GM12873 (cell line): Measurements from ENCODE around the gene VWDE.

Experiments
- TF ChIP-seq, protein P1 (sequence below): IDR thresholded peaks from 2 replicates; pipeline ENCODE4 v1.5.1; 2012; ENCODE audit warnings: low read depth, mild to moderate bottlenecking, moderate library complexity, low read length, control low read depth; ENCODE audit not compliant: insufficient read depth; ENCODE audit errors: missing control alignments

Gene VWDE

DNA sequence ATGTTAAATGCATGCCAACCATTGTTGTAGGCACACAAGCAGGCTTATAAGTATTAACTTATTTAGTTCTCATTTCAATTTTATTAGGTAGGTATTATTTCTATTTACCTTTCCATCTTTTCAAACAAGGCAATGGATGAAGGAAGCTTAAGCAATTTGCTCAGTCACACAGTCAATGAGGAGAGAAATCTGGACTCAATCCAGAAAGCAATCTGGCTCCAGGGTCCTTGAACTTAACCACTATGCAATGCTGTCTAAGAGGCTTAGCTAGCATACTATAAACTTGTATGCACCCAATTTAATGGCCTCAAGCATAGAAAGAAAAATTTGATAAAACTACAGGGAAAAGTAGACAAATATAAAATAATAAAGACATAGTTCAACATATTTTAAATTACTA is 88.6 kb downstream of the VWDE start:
- TF ChIP-seq, protein P1, sequence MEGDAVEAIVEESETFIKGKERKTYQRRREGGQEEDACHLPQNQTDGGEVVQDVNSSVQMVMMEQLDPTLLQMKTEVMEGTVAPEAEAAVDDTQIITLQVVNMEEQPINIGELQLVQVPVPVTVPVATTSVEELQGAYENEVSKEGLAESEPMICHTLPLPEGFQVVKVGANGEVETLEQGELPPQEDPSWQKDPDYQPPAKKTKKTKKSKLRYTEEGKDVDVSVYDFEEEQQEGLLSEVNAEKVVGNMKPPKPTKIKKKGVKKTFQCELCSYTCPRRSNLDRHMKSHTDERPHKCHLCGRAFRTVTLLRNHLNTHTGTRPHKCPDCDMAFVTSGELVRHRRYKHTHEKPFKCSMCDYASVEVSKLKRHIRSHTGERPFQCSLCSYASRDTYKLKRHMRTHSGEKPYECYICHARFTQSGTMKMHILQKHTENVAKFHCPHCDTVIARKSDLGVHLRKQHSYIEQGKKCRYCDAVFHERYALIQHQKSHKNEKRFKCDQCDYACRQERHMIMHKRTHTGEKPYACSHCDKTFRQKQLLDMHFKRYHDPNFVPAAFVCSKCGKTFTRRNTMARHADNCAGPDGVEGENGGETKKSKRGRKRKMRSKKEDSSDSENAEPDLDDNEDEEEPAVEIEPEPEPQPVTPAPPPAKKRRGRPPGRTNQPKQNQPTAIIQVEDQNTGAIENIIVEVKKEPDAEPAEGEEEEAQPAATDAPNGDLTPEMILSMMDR, result no peak

DNA sequence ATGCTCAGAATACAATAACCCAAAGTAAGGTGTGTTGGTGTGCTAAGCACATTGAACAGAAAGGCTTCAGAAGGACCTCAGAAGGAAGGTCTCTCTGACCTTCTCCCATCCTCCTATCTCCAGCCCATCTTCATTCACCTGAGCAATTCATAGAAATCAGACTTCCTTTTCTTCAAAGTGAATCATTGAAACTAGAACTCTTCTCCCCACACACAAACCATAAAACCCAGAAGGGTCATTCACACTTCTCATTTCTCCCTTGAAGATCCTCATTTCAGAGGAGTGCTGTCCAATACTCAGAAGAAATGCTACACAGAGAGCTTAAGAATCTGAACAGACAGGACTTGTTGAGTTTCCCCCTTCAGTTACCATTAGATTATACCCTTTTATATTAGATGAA is 89.5 kb downstream of the VWDE start:
- TF ChIP-seq, protein P1, result no peak

DNA sequence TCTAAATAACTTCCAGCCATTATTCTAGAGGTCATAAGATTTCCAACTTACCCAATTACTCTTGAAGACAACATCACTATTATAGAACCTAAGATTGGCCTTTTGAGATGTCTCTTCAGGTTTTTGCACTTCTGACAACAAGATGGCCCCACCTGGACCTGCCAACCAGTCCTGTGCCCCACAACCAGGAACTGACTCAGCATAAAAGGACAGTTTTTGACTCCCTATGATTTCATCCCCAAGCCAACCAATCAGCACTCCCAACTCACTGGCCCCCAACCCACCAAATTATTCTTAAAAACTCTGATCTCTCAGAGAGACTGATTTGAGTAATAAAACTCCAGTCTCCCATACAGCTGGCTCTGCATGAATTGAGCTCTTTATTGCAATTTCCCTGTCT is 98.2 kb downstream of the VWDE start:
- TF ChIP-seq, protein P1, result no peak

DNA sequence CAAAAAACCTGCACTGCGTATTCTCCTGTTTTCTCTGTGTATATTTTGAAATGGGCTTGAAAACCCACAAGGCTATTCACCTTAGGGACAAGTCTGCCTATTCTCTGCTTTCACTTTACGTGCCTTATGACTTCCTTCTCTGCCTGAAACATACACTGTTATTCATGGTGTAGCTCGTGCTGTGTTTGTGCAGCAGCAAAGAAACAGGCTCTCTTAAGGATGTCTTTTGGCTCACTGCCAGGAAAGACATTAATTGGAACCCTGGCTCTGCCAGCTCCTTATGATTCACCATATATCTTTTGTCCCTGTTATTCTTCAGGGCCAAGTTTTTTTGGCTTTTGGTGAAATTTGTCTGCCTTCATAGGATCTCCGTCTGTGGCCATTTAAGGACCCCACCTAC is 100.2 kb downstream of the VWDE start:
- TF ChIP-seq, protein P1, result no peak

DNA sequence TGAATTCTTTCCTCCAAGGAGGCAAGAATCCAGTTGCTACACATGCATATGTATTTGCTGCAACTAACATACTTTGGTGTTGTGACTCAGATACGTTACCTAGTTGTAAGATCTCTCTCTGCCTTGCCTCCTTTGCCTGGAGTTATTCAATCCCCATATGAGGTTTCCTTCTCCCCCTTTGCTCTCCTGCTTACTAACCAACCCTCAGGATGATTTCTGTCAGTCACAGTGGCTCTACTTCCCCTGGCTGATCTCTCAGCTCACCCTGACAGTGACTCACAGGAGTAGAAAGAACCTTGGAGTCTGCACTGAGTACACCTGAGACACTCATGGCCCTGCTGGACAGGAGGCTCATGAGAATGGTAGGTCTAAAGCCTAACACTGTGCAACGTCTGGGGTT is 100.6 kb downstream of the VWDE start:
- TF ChIP-seq, protein P1, result no peak

DNA sequence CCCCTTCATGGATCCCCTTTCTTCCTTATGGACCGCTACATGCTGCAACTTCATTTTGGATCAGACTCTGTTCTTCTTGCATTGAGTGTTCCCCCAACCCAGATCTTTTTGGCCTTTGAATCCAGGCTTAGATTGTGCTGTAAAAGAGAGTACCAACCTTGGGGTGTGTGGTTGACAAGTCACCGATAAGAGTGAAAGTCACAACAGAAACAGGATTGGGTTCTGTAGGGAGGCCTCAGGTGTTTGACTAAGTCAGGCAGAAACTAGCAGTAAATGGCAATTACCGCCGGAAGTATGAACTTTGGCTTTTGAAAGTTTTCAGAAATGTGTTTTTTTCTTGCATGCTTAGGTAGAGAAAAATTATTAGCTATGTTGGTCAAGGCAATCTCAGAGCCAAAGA is 103.2 kb downstream of the VWDE start:
- TF ChIP-seq, protein P1, result no peak

DNA sequence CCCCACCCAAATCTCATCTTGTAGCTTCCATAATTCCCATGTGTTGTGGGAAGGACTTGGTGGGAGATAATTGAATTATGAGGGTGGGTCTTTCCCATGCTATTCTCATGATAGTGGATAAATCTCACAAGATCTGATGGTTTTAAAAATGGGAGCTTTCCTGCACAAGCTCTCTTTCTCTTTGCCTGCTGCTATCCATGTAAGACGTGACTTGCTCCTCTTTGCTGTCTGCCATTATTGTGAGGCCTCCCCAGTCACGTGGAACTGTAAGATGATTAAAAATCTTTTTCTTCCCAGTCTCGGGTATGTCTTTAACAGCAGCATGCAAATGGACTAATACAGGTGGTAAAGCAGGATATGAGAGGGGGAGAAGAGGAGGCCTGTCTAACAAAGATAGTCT is 104.3 kb downstream of the VWDE start:
- TF ChIP-seq, protein P1, result no peak

DNA sequence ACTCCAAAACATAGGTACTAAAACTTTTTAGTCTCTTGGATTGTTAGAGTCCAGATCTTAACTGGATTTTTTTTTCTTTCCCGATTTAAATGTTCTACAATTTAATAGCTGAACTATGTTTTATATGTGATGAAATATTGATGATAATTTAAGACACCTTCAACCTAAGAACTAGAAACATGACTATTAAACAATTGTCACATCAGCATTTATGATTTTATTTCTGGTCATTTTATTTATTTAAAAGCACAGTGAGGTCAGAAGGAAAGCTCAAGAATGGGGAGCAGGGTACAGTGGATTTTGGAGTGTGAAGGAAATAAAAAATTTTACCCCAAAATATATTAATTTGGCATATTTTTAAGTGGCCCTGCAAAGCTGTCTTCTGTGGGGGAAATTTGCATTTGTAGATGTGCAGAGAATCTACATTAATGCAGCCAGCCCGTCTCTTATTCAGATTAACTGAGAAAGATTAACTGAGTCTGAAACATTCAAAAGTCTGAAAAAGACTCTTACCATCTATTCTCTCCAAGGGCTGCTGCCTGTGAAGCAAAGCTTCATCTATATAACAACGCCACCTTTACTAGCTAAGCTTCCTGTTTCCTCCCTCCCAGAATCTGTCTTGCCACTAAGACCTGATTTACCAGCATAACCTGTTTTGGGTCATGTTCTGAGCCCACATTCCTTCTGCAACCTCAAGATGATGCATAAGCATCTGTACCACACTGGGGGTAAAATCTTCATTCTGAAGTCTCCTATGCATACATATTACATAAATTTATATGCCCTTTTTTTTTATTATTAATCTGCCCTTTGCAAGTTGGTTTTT is 106.2 kb downstream of the VWDE start:
- TF ChIP-seq, protein P1, result no peak
